Panc1 (cell line): ENCODE results near the gene GALNTL6. TPM values are rescaled to one million over a fixed set of nuclear protein-coding genes. Genes with fewer than 3 reads are reported as not detected.

Experiments used
- ATAC-seq: fragments of 200-7000 bp; cut with Tn5 transposase; 2 replicates; pipeline ENCODE4 v1.9.1; 2020; ENCODE audit warnings: mild to moderate bottlenecking, moderate library complexity
- BruUV-seq: library from RNA; stranded (reverse); fragments of 400-500 nt; replicated peaks from 2 replicates; lab custom pipeline; 2021; lab: Mats Ljungman, UMichigan
- CTCF ChIA-PET: fragments of 300-600 bp; sonication (Branson Sonifier 250); formaldehyde crosslinking; loops from one replicate; lab custom pipeline; 2022; ENCODE audit warnings: antibody characterized with exemption; lab: Charles Lee
- POLR2A ChIA-PET: fragments of 300-600 bp; sonication (Branson Sonifier 250); formaldehyde crosslinking; loops from one replicate; lab custom pipeline; 2022; ENCODE audit warnings: antibody characterized with exemption; lab: Charles Lee
- DNase-seq: peaks from one replicate; pipeline ENCODE4 v3.0.0-alpha.2; 2010; ENCODE audit warnings: low read depth, low spot score
- H3K27ac ChIP-seq: 2 replicates; pipeline ENCODE4 v1.5.1; 2011; ENCODE audit warnings: mild to moderate bottlenecking, low read length, inconsistent platforms
- H3K27me3 ChIP-seq: fragments of 200-500 bp; sonication (Bioruptor generic); 2 replicates; pipeline ENCODE4 v1.6.0; 2014; ENCODE audit warnings: low read length, inconsistent platforms; ENCODE audit not compliant: control insufficient read depth, insufficient read depth
- H3K36me3 ChIP-seq: fragments of 200-500 bp; sonication (Bioruptor generic); 2 replicates; pipeline ENCODE4 v1.5.1; 2014; ENCODE audit warnings: inconsistent platforms, mild to moderate bottlenecking, low read length, moderate library complexity; ENCODE audit not compliant: control insufficient read depth, insufficient read depth
- H3K4me1 ChIP-seq: 2 replicates; pipeline ENCODE4 v1.5.1; 2011; ENCODE audit warnings: inconsistent platforms, mild to moderate bottlenecking, low read length, moderate library complexity; ENCODE audit not compliant: control insufficient read depth, insufficient read depth
- H3K4me3 ChIP-seq, 2 experiments: 2 replicates each; pipeline ENCODE4 v1.5.1; 2011 to 2012; ENCODE audit warnings: low read depth in 2 of 2, low read length in 2 of 2, mild to moderate bottlenecking in 2 of 2, inconsistent platforms in 1 of 2, moderate library complexity in 1 of 2
- H3K9me3 ChIP-seq: fragments of 200-500 bp; sonication (Bioruptor generic); 2 replicates; pipeline ENCODE4 v1.5.1; 2014; ENCODE audit warnings: low read depth, mild to moderate bottlenecking, inconsistent platforms, low read length, moderate library complexity; ENCODE audit not compliant: control insufficient read depth, insufficient read depth
- POLR2AphosphoS5 ChIP-seq: IDR thresholded peaks from 2 replicates; pipeline ENCODE4 v1.6.1; 2012; ENCODE audit warnings: mild to moderate bottlenecking, low read depth, low read length, moderate library complexity
- SIN3A ChIP-seq: IDR thresholded peaks from 2 replicates; pipeline ENCODE4 v1.6.1; 2012; ENCODE audit warnings: low read depth, mild to moderate bottlenecking, low read length, moderate library complexity, borderline replicate concordance; ENCODE audit not compliant: insufficient read depth
- TCF7L2 ChIP-seq: IDR thresholded peaks from 2 replicates; pipeline ENCODE4 v1.6.1; 2011; ENCODE audit warnings: mild to moderate bottlenecking, low read depth, low read length, inconsistent platforms
- in situ Hi-C: cut with HindIII; loops from 2 replicates; pipeline ENCODE4 v1.10.0; 2016; ENCODE audit warnings: low sequenced_read_pairs, low pct_unique_long_range_greater_than_20kb
- intact Hi-C: fragments of 100-400 bp; cut with micrococcal nuclease; formaldehyde crosslinking; loops from one replicate; pipeline ENCODE4 v1.10.0; 2022; ENCODE audit not compliant: unreplicated experiment
- total RNA-seq: library from RNA; stranded (reverse); gene quantifications from one replicate; pipeline ENCODE4 v1.2.1, GENCODE V29; 2021; ENCODE audit not compliant: unreplicated experiment
- TF ChIP-seq, protein P1 (sequence below): fragments of 450-650 bp; IDR thresholded peaks from 2 replicates; pipeline ENCODE4 v1.5.1; 2017; ENCODE audit warnings: mild to moderate bottlenecking
- TF ChIP-seq, protein P2 (sequence below), 2 experiments: IDR thresholded peaks; 2 replicates each; pipeline ENCODE4 v1.6.1; 2011 to 2012; ENCODE audit warnings: low read depth in 2 of 2, control low read depth in 1 of 2, low read length in 1 of 2, mild to moderate bottlenecking in 1 of 2, moderate library complexity in 1 of 2; ENCODE audit not compliant: insufficient read depth in 1 of 2

Gene GALNTL6
- total RNA-seq, 1 experiment from 2014 or later = not detected

DNA sequence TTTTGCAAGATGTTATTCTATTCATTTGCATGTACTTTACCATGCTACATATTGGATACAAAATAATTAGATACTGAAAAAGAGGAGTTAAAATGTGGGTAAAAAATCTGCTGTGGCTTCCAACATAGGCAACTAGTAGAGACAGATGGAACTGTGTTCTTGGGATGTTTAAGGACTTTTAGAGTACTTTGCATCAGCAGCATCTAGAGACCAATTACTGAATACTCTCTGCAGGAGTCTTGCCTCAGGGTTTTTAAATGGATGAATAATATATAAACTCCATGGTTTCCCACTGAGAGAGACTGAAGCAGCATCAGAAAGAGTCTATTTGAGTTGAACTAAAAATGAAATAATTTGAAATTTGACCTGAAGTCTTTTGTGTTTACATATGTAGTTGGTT lies 676.7 kb downstream of the GALNTL6 start:
- Histone ChIP-seq H3K9me3 (no peaks in the 10 kb centered on the region), H3K4me3 (no peak overlapping the region), H3K27me3 (no peaks in the 10 kb centered on the region), H3K36me3 (no peaks in the 10 kb centered on the region), H3K4me1 (no peaks in the 10 kb centered on the region), H3K27ac (no peak overlapping the region)
- in situ Hi-C loops (no loop called here), intact Hi-C loops (no loop called here)
- ChIA-PET POLR2A (no interaction called here), CTCF (no interaction called here)
- DNase-seq = no peak
- TF ChIP-seq, protein P1, sequence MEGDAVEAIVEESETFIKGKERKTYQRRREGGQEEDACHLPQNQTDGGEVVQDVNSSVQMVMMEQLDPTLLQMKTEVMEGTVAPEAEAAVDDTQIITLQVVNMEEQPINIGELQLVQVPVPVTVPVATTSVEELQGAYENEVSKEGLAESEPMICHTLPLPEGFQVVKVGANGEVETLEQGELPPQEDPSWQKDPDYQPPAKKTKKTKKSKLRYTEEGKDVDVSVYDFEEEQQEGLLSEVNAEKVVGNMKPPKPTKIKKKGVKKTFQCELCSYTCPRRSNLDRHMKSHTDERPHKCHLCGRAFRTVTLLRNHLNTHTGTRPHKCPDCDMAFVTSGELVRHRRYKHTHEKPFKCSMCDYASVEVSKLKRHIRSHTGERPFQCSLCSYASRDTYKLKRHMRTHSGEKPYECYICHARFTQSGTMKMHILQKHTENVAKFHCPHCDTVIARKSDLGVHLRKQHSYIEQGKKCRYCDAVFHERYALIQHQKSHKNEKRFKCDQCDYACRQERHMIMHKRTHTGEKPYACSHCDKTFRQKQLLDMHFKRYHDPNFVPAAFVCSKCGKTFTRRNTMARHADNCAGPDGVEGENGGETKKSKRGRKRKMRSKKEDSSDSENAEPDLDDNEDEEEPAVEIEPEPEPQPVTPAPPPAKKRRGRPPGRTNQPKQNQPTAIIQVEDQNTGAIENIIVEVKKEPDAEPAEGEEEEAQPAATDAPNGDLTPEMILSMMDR = no peak
- TF ChIP-seq TCF7L2 (no peak), POLR2AphosphoS5 (no peak), SIN3A (no peak)
- TF ChIP-seq, protein P2, sequence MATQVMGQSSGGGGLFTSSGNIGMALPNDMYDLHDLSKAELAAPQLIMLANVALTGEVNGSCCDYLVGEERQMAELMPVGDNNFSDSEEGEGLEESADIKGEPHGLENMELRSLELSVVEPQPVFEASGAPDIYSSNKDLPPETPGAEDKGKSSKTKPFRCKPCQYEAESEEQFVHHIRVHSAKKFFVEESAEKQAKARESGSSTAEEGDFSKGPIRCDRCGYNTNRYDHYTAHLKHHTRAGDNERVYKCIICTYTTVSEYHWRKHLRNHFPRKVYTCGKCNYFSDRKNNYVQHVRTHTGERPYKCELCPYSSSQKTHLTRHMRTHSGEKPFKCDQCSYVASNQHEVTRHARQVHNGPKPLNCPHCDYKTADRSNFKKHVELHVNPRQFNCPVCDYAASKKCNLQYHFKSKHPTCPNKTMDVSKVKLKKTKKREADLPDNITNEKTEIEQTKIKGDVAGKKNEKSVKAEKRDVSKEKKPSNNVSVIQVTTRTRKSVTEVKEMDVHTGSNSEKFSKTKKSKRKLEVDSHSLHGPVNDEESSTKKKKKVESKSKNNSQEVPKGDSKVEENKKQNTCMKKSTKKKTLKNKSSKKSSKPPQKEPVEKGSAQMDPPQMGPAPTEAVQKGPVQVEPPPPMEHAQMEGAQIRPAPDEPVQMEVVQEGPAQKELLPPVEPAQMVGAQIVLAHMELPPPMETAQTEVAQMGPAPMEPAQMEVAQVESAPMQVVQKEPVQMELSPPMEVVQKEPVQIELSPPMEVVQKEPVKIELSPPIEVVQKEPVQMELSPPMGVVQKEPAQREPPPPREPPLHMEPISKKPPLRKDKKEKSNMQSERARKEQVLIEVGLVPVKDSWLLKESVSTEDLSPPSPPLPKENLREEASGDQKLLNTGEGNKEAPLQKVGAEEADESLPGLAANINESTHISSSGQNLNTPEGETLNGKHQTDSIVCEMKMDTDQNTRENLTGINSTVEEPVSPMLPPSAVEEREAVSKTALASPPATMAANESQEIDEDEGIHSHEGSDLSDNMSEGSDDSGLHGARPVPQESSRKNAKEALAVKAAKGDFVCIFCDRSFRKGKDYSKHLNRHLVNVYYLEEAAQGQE (IDR thresholded peaks at IDR 0.05; ENCODE audit: insufficient read depth in 1 of 2, low read depth in 2 of 2, low read length in 1 of 2) = no peak
- no TSS peak for BruUV-seq
- no peak for ATAC-seq

DNA sequence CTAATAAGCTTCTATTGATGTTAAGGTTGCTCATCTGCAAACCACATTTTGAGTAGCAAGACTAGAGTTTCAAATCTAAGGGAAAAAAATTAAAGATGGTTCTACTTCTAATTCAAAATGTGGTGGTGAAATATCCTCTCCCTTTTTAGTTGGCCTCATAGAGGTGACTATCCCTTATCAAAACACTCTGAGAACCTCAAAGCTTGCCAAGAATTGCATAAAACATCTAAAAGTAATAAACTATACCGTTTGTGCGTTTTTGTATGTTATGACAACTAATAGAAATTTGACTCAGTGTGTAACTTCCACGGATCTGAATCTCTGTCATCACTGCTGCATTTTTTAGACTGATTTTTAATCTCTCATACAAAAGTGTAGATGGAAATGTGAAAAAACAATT lies 682.6 kb downstream of the GALNTL6 start:
- TF ChIP-seq SIN3A (no peak), POLR2AphosphoS5 (no peak), TCF7L2 (no peak)
- TF ChIP-seq, protein P2 (IDR thresholded peaks at IDR 0.05; ENCODE audit: insufficient read depth in 1 of 2, low read depth in 2 of 2, low read length in 1 of 2) = no peak
- TF ChIP-seq, protein P1 = no peak
- no peak for DNase-seq
- Histone ChIP-seq H3K27me3 (no peaks in the 10 kb centered on the region), H3K9me3 (no peaks in the 10 kb centered on the region), H3K27ac (no peak overlapping the region), H3K36me3 (no peaks in the 10 kb centered on the region), H3K4me3 (no peak overlapping the region), H3K4me1 (no peaks in the 10 kb centered on the region)
- ChIA-PET POLR2A (no interaction called here), CTCF (no interaction called here)
- intact Hi-C loops (no loop called here), in situ Hi-C loops (no loop called here)
- no peak for ATAC-seq
- no TSS peak for BruUV-seq
